ENCODE data around the gene ESM1. TPM values are rescaled to one million over a fixed set of nuclear protein-coding genes. Genes with fewer than 3 reads are reported as not detected.

ESM1 gene
- total RNA-seq, 1 experiment from 2014 or later, result not detected

- H3K4me3 ChIP-seq (ENCODE audit: insufficient read depth, low read depth, low read length), result no peak overlapping the region
- H3K27me3 ChIP-seq (ENCODE audit: control insufficient read depth, insufficient read depth, low read length), result no peaks in the 10 kb centered on the region
- DNase-seq, result peak; percentile 33
- no peaks in the 10 kb centered on the region for H3K36me3 ChIP-seq (replicated peaks; ENCODE audit: control insufficient read depth, insufficient read depth, low read length)
Observed at GRCh38 chr5:54959673-54960418, 25.5 kb downstream of the ESM1 start.

DNA sequence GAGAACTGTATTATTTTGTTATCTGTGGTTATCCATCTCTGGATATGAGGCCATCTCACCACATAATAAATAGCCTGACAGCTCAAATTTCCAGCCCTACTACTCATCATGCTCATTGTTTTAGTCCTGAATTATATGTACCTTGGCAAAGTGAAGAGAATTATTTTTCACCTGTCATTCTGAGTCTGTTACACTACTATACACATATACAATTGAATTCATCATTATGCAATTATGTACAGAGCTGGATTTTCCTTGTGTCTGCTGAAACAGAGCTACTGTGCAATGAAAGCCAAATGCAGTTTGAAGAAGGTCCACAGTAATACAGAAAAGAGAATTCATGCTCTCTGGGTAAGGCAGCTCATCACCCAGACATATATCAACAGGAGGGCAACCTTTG, 28.5 kb downstream of the ESM1 start:
- Histone ChIP-seq H3K4me3 (ENCODE audit: insufficient read depth, low read depth, low read length) (no peak overlapping the region), H3K36me3 (replicated peaks; ENCODE audit: control insufficient read depth, insufficient read depth, low read length) (no peaks in the 10 kb centered on the region), H3K27me3 (ENCODE audit: control insufficient read depth, insufficient read depth, low read length) (no peaks in the 10 kb centered on the region)
- DNase-seq, result no peak

- no peaks in the 10 kb centered on the region for H3K36me3 ChIP-seq (replicated peaks; ENCODE audit: control insufficient read depth, insufficient read depth, low read length)
- no peak for DNase-seq
- H3K27me3 ChIP-seq (ENCODE audit: control insufficient read depth, insufficient read depth, low read length), result no peaks in the 10 kb centered on the region
- no peak overlapping the region for H3K4me3 ChIP-seq (ENCODE audit: insufficient read depth, low read depth, low read length)
Observed at GRCh38 chr5:54947187-54947586, 38.2 kb downstream of the ESM1 start.

- H3K27me3 ChIP-seq (ENCODE audit: control insufficient read depth, insufficient read depth, low read length), result no peaks in the 10 kb centered on the region
- H3K36me3 ChIP-seq (replicated peaks; ENCODE audit: control insufficient read depth, insufficient read depth, low read length), result no peaks in the 10 kb centered on the region
Observed at GRCh38 chr5:54946306-54946819, 39.0 kb downstream of the ESM1 start.

GRCh38 chr5:54944364-54944763, 41.0 kb downstream of the ESM1 start:
- H3K27me3 ChIP-seq (ENCODE audit: control insufficient read depth, insufficient read depth, low read length), result no peaks in the 10 kb centered on the region
- H3K4me3 ChIP-seq (ENCODE audit: insufficient read depth, low read depth, low read length), result no peak overlapping the region
- DNase-seq, result peak; percentile 25
- no peaks in the 10 kb centered on the region for H3K36me3 ChIP-seq (replicated peaks; ENCODE audit: control insufficient read depth, insufficient read depth, low read length)

More at GRCh38 chr5:54946306-54946819, 39.0 kb downstream of the ESM1 start:
- DNase-seq, result no peak
- no peak overlapping the region for H3K4me3 ChIP-seq (ENCODE audit: insufficient read depth, low read depth, low read length)

GRCh38 chr5:54942064-54942778, 43.2 kb downstream of the ESM1 start:
- no peaks in the 10 kb centered on the region for H3K27me3 ChIP-seq (ENCODE audit: control insufficient read depth, insufficient read depth, low read length)
- no peak for DNase-seq

GRCh38 chr5:54936201-54936600, 49.2 kb downstream of the ESM1 start:
- H3K4me3 ChIP-seq (ENCODE audit: insufficient read depth, low read depth, low read length), result no peak overlapping the region
- H3K36me3 ChIP-seq (replicated peaks; ENCODE audit: control insufficient read depth, insufficient read depth, low read length), result no peaks in the 10 kb centered on the region
- no peak for DNase-seq
- no peaks in the 10 kb centered on the region for H3K27me3 ChIP-seq (ENCODE audit: control insufficient read depth, insufficient read depth, low read length)

More at GRCh38 chr5:54942064-54942778, 43.2 kb downstream of the ESM1 start:
- H3K36me3 ChIP-seq (replicated peaks; ENCODE audit: control insufficient read depth, insufficient read depth, low read length), result no peaks in the 10 kb centered on the region
- H3K4me3 ChIP-seq (ENCODE audit: insufficient read depth, low read depth, low read length), result no peak overlapping the region

GRCh38 chr5:54932789-54933188, 52.6 kb downstream of the ESM1 start:
- peak; percentile 17 for DNase-seq
- no peaks in the 10 kb centered on the region for H3K27me3 ChIP-seq (ENCODE audit: control insufficient read depth, insufficient read depth, low read length)
- no peak overlapping the region for H3K4me3 ChIP-seq (ENCODE audit: insufficient read depth, low read depth, low read length)
- H3K36me3 ChIP-seq (replicated peaks; ENCODE audit: control insufficient read depth, insufficient read depth, low read length), result no peaks in the 10 kb centered on the region

- Histone ChIP-seq H3K36me3 (replicated peaks; ENCODE audit: control insufficient read depth, insufficient read depth, low read length) (no peaks in the 10 kb centered on the region), H3K4me3 (ENCODE audit: insufficient read depth, low read depth, low read length) (no peak overlapping the region), H3K27me3 (ENCODE audit: control insufficient read depth, insufficient read depth, low read length) (no peaks in the 10 kb centered on the region)
- no peak for DNase-seq
Observed at GRCh38 chr5:54930736-54931135, 54.7 kb downstream of the ESM1 start.

Other genes with a start within 250 kb of the ESM1 start
- not detected in 2 replicates for gene GZMK, start 38.7 kb upstream of the ESM1 start, total RNA-seq (2014; rRNA removed; shearing (Covaris generic))
- not detected in 2 replicates for gene GZMA, start 117.1 kb upstream of the ESM1 start, total RNA-seq (2014; rRNA removed; shearing (Covaris generic))
- gene GPX8, start 174.6 kb upstream of the ESM1 start, total RNA-seq (2014; rRNA removed; shearing (Covaris generic)), result 41.3 and 50.2 TPM in 2 replicates
- gene CDC20B, start 187.6 kb upstream of the ESM1 start, total RNA-seq (2014; rRNA removed; shearing (Covaris generic)), result not detected in 2 replicates
- not detected in 2 replicates for gene MCIDAS, start 241.7 kb upstream of the ESM1 start, total RNA-seq (2014; rRNA removed; shearing (Covaris generic))
- 0.35 TPM in 1 of 2 replicates, not detected in the other for gene CCNO, start 248.0 kb upstream of the ESM1 start, total RNA-seq (2014; rRNA removed; shearing (Covaris generic))

Data from H7 (cell line).